Measurements from ENCODE around the gene WDR49. TPM values are rescaled to one million over a fixed set of nuclear protein-coding genes. Genes with fewer than 3 reads are reported as not detected.

The WDR49 gene
- polyA plus RNA-seq, 10 donors = 0.10 to 0.43 (median 0.20) TPM; not detected in 3

GRCh38 chr3:167489571-167489970, 164.2 kb downstream of the WDR49 start:
- DNase-seq = no peak

- no peak for DNase-seq
Observed at GRCh38 chr3:167487556-167487955, 166.2 kb downstream of the WDR49 start.

- DNase-seq = no peak
Observed at GRCh38 chr3:167484551-167484950, 169.2 kb downstream of the WDR49 start.

DNA sequence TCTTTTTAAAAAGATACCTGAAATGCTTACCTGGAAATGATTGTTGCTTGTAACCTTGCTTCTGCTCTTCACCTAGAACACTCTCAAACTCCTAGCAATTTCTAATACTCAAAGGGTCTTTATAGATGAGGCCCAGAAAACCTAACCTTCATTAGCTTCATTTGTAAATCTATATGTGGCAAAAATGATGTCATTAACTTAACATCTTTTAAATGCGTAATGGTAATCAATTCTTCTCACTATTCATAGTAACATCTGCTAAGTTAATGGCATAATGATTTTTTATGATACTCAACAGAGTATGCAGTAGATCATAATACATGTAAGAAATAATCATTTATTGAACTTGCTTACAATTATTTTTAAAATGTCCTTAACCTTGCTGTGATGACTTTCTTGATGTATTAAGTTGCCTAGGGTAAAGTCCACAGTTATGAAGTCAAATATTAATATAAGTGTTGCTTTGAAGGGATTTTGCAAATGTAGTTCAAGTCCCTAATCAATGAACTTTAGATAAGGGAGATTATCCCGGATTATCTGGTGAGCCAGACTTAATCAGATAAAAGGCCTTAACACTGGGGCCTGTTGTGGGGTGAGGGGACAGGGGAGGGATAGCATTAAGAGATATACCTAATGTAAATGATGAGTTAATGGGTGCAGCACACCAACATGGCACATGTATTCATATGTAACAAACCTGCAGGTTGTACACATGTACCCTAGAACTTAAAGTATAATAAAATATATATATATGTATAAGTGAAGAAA, 169.8 kb downstream of the WDR49 start:
- no peak for DNase-seq

DNA sequence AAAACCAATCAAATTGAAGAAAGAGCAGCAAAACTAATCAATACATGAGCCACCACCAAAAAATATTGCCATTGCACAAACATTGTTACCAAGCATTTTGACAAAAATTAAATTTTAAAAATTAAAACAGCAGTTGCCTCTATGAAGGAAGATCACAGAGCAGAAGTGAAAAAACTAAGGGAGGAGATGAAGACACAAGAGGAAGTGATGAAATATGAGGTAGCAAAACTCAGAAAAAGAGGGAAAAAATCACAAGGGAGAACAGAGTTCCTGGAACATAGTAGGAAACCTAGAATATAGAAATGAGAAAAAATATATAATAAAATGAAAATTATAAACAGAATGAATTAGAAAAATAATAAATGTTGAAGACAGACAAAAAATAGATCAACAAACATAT, 172.6 kb downstream of the WDR49 start:
- DNase-seq = no peak

DNA sequence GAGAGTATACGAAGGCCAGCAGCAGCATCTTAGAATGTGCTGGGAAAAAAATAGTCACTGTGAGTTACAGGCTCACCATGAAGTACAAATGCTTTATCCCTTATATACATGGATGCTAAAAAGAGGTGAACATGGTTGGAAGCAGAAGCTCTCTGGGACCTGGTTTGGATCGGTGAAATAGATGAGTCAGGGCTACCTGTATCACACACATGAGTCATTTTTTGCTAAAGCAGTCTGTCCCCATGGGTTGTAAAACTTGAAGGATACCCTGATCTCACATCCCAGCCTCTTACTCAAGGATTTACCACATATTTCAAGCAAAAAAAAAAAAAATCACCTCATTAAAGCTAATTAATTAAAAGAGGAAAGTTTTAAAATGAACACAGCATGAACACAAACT, 173.0 kb downstream of the WDR49 start:
- DNase-seq = no peak

GRCh38 chr3:167473863-167474262, 179.9 kb downstream of the WDR49 start, which contains the start of gene SERPINI2:
TSS of gene SERPINI2 (minus strand) at chr3:167474042. CDS start at chr3:167471834, 2,208 bp downstream.
- DNase-seq = no peak

DNA sequence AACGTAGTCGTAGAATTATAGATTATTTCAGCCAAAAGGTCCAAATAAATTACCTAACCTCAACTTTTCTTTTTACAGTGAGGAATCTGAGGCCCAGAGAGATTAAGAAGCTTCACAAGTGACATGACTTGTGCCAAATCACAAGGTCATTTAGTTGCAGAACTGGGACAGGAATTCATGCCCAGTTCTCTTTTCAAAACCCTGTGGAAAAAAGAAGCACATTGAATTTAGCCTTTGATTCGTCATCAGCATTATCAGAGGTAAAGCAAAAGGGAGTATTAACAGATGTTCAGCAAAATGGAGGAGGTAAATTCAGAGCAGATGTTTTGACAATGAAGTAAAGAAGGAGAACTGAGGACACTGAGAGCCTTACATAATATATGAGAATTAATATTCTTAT, 184.4 kb downstream of the WDR49 start:
- peak; percentile 15 to 59 (median 41) for DNase-seq

- DNase-seq = no peak
Observed at GRCh38 chr3:167467848-167468611, 185.7 kb downstream of the WDR49 start.

- no peak for DNase-seq
Observed at GRCh38 chr3:167466966-167467365, 186.8 kb downstream of the WDR49 start.

- DNase-seq = no peak
Observed at GRCh38 chr3:167456157-167456799, 197.5 kb downstream of the WDR49 start.

- no peak for DNase-seq
Observed at GRCh38 chr3:167453815-167454214, 199.9 kb downstream of the WDR49 start.

DNA sequence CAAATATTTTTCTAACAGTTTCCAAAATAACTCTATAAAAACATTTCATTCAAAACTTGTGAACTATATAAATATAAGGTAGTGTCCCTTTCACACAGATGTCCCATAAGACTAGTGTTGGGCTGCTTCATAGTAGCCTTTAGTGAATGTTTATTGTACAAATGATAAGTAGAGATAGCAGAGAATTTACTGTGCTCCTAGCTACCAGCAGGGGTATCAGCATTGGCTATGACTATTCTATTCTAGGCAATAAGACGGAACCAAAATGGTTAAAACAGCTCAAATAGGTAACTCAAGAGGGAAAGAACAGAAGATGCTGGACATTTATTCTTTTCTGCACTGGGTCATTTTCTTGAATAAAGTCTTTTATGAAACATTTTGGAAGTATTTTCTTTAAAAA, 202.5 kb downstream of the WDR49 start:
- DNase-seq = no peak

DNA sequence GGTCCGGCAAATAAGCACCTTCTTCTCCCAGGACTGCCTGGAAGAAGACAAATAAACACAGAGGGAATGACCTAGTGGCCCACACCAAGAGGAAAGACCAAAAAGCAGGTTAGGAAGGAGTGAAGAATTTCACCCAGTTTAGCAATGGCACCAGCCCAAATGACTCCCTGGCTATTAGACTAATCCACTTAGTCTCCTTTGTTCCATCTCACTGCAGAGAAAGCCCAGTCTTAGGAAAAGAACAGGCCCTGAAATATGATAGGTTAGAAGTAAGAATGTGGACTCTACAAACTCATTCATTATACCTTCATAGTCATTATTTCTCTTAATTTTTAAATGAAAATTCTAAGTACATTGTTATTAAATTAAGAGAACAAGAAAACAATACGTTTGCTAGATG, 203.1 kb downstream of the WDR49 start:
- no peak for DNase-seq

DNA sequence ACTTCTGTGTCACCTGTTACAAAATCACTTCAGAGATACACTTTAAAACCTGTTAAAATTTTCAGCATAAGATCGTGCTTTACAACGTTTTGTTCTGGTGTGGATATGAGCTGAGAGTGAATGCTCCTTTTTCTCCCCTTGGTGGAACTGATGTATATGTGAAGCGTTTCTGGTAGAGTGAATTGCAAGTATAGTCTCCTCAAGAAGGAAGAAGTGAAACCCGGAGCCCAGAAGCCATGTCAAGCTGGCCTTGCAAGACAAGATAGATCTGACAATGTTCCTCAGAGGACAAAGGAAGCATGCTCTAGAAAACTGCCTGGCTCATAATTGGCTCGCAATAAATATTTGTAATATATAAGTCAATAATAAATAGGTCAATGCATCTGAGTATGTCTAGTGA, 203.5 kb downstream of the WDR49 start:
- no peak for DNase-seq

DNA sequence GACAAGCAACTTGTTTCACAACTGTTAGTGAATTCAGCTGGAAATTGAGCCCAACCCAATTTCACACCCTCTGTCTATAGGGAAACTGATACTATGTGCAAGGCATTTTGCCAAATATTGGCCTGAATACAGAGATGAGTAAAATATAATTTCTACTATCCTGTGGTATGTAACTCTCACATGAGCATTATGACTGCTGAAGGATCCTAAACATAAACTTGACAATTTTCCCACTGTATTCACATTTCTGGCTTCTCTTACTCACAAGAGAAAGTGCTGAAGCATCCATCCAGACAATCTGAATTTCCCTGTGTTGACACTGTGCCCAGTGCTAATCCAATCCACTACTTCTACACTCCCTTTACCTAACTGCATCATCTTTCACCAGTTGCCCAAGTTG, 208.3 kb downstream of the WDR49 start:
- DNase-seq = peak in 2 of 3 donors; percentile 20 to 57

GRCh38 chr3:167441256-167441655, 212.5 kb downstream of the WDR49 start:
- DNase-seq = no peak

- DNase-seq = no peak
Observed at GRCh38 chr3:167437428-167438139, 216.2 kb downstream of the WDR49 start.

All from muscle of back (tissue), 11 donors.